Kidney epithelial cell (primary cell): ENCODE data around the gene TNFRSF9. TPM values are rescaled to one million over a fixed set of nuclear protein-coding genes. Genes with fewer than 3 reads are reported as not detected.

Experiments
- DNase-seq: peaks from one replicate; pipeline ENCODE4 v3.0.0-alpha.2; 2010; ENCODE audit warnings: low read depth
- H3K27me3 ChIP-seq: 2 replicates; pipeline ENCODE4 v1.6.0; 2011; ENCODE audit warnings: low read length; ENCODE audit not compliant: control insufficient read depth, insufficient read depth
- H3K36me3 ChIP-seq: 2 replicates; pipeline ENCODE4 v1.5.1; 2011; ENCODE audit warnings: low read length; ENCODE audit not compliant: control insufficient read depth, insufficient read depth
- H3K4me3 ChIP-seq: 2 replicates; pipeline ENCODE4 v1.5.1; 2011; ENCODE audit warnings: low read depth, mild to moderate bottlenecking, control low read depth, low read length
- total RNA-seq: library from RNA; depleted of rRNA; stranded (reverse); fragments of >200 nt; gene quantifications from 2 replicates; pipeline ENCODE4 v1.2.3, GENCODE V29; 2015
- TF ChIP-seq, protein P1 (sequence below): IDR thresholded peaks from 2 replicates; pipeline ENCODE4 v1.5.1; 2011; ENCODE audit warnings: mild to moderate bottlenecking, moderate library complexity, low read length, control low read depth, inconsistent platforms; ENCODE audit not compliant: insufficient read depth, poor library complexity, severe bottlenecking

The TNFRSF9 gene
- total RNA-seq, 1 donor from 2014 or later = 4.6 TPM

DNA sequence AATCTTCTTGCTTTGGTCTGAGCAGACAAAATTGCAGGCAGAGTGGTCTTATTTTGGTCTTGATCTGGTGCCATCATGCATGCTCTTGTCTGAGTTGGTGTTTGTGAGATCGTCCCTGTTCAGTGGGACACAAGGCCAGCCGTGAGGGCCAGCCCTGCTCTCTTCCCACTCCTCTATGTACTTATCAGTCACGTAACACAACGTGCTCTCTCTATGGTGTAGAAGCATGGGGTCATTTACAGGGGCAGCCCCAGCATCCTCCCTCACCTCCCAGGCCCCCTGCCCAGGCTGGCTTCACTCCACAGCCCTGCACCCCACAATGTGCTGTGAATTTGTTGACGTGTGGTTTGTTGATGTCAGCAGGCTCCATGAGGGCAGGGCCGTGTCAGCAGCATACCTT, 69.5 kb downstream of the TNFRSF9 start:
- H3K27me3 ChIP-seq = no peaks in the 10 kb centered on the region
- no peaks in the 10 kb centered on the region for H3K36me3 ChIP-seq
- TF ChIP-seq, protein P1, sequence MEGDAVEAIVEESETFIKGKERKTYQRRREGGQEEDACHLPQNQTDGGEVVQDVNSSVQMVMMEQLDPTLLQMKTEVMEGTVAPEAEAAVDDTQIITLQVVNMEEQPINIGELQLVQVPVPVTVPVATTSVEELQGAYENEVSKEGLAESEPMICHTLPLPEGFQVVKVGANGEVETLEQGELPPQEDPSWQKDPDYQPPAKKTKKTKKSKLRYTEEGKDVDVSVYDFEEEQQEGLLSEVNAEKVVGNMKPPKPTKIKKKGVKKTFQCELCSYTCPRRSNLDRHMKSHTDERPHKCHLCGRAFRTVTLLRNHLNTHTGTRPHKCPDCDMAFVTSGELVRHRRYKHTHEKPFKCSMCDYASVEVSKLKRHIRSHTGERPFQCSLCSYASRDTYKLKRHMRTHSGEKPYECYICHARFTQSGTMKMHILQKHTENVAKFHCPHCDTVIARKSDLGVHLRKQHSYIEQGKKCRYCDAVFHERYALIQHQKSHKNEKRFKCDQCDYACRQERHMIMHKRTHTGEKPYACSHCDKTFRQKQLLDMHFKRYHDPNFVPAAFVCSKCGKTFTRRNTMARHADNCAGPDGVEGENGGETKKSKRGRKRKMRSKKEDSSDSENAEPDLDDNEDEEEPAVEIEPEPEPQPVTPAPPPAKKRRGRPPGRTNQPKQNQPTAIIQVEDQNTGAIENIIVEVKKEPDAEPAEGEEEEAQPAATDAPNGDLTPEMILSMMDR = no peak
- DNase-seq = no peak
- H3K4me3 ChIP-seq = no peak overlapping the region

DNA sequence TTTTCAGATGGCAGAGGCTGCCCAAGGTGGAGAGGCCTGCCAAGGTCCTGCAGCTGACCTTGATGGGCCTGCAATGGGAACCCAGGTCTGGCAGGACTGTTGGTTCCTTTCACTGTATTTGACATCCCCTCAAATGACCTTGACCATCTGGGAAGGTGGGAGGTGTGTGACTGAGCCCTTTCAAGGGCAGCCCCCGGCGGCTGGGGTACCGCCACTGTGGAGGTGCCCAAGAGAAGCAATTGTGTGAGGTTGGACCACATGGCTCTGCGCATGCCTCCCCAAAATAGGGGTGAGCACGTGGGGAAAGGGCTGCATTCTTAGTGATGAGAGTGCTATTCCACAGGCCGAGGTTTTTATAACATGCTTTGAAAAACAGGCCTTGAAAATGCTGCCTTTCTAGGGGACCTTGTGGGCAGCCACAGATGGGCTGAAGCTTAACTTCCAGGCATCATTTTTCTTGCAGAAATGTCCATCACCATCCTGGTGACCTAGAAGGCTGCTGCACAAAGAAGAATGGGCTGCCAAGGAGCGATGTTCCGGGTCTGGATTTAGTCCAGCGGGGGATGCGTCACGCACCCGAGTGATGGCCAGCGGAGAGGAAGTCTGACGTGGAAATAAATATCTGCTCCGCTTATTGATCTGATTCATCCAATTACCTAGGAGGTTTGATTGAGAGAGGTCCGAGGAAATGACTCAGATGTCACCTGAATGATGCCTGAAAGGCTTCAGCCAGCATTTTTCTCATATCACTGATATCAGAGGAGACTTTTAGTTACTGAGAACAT, 71.3 kb downstream of the TNFRSF9 start:
- TF ChIP-seq, protein P1 = no peak
- no peak overlapping the region for H3K4me3 ChIP-seq
- no peaks in the 10 kb centered on the region for H3K36me3 ChIP-seq
- no peaks in the 10 kb centered on the region for H3K27me3 ChIP-seq
- DNase-seq = no peak

DNA sequence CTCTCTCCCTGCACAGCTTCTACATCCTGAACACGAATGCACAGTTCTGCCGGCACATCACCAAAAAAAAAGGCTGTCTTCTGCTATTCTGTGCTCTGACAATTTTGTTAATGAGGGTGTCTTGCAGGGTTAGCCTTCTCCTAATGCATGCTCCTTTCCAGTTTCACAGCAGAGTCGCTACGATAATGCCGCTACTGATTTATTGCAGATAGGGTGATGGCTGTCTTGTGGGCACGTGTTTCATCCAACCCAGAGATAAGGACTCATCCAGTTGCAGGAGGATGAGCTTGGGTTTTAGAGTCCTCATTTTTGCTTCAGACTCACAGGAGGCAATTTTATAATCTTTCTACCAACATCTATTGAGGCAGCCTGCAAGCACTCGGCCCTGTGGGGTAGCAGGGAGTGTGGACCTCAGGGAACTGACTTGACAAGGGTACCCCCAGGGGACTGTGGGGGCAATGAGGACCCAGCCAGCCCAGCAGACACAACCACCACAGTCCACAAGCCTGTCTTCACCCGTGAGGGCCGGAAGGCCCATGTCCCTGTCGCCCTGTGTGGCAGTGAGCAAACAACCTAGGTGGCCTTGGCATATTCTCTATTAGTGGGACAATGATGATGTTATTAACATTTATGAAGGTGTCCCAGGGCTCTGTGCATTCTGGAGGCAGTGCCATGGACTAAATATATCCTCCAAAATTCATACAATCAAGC, 72.4 kb downstream of the TNFRSF9 start:
- Histone ChIP-seq H3K36me3 (no peaks in the 10 kb centered on the region), H3K4me3 (no peak overlapping the region), H3K27me3 (no peaks in the 10 kb centered on the region)
- TF ChIP-seq, protein P1 = no peak
- no peak for DNase-seq

GRCh38 chr1:7865978-7866377, 74.7 kb downstream of the TNFRSF9 start:
- no peaks in the 10 kb centered on the region for H3K36me3 ChIP-seq
- no peak overlapping the region for H3K4me3 ChIP-seq
- DNase-seq = no peak
- H3K27me3 ChIP-seq = no peaks in the 10 kb centered on the region
- TF ChIP-seq, protein P1 = no peak

Other genes with a start within 250 kb of the TNFRSF9 start
- 133 TPM in 2 replicates for gene VAMP3, start 169.5 kb downstream of the TNFRSF9 start, total RNA-seq
- 2.9 and 3.8 TPM in 2 replicates for gene PER3, start 156.5 kb downstream of the TNFRSF9 start, total RNA-seq
- gene UTS2, start 87.8 kb downstream of the TNFRSF9 start, total RNA-seq = not detected in 2 replicates
- 183 and 228 TPM in 2 replicates for gene PARK7, start 20.9 kb upstream of the TNFRSF9 start, total RNA-seq
- 61.5 and 66.4 TPM in 2 replicates for gene ERRFI1, start 85.5 kb upstream of the TNFRSF9 start, total RNA-seq